HepG2 (cell line): Measurements from ENCODE around the gene MEF2D. TPM values are rescaled to one million over a fixed set of nuclear protein-coding genes. Genes with fewer than 3 reads are reported as not detected.

ENCODE experiments used
- CENPX ChIP-seq: sonication (generic); formaldehyde crosslinking; IDR thresholded peaks from 2 replicates; pipeline ENCODE4 v1.9.0; 2021; ENCODE audit warnings: mild to moderate bottlenecking, missing genetic modification reagents, moderate library complexity
- DPF2 ChIP-seq: sonication (generic); formaldehyde crosslinking; IDR thresholded peaks from 2 replicates; pipeline ENCODE4 v1.4.0; 2020; ENCODE audit warnings: mild to moderate bottlenecking, low read depth, missing genetic modification reagents, borderline replicate concordance
- NFE2L1 ChIP-seq: sonication (generic); formaldehyde crosslinking; IDR thresholded peaks from 2 replicates; pipeline ENCODE4 v1.4.0; 2020; ENCODE audit warnings: missing genetic modification reagents, mild to moderate bottlenecking, borderline replicate concordance
- ZBTB1 ChIP-seq: sonication (generic); formaldehyde crosslinking; IDR thresholded peaks from 2 replicates; pipeline ENCODE4 v1.4.0; 2020; ENCODE audit warnings: missing genetic modification reagents, borderline replicate concordance
- ZNF143 ChIP-seq: sonication (generic); formaldehyde crosslinking; IDR thresholded peaks from 2 replicates; pipeline ENCODE4 v1.4.0; 2020; ENCODE audit warnings: missing genetic modification reagents
- ZNF746 ChIP-seq: sonication (generic); formaldehyde crosslinking; IDR thresholded peaks from 2 replicates; pipeline ENCODE4 v1.8.0; 2022; ENCODE audit warnings: mild to moderate bottlenecking, missing genetic modification reagents
- ZNF775 ChIP-seq: sonication (generic); formaldehyde crosslinking; IDR thresholded peaks from 2 replicates; pipeline ENCODE4 v1.4.0; 2020; ENCODE audit warnings: missing genetic modification reagents, mild to moderate bottlenecking, moderate library complexity, borderline replicate concordance
- polyA plus RNA-seq, 8 experiments: library from polyadenylated mRNA; depleted of rRNA in 3 of 8; stranded (reverse) in 7 of 8; unstranded in 1 of 8; fragments of >200 nt; fragmentation: Illumina TruSeq in 4 of 8; extraction: Trizol in 4 of 8; gene quantifications; 2 replicates each; pipeline versions ENCODE4 v1.2.1 to v1.2.3, GENCODE V29; 2011 to 2016; ENCODE audit warnings: low read depth in 4 of 8, missing spikeins in 1 of 8, mixed read lengths in 1 of 8; ENCODE audit not compliant: insufficient read depth in 1 of 8
- total RNA-seq, 5 experiments: library from RNA; depleted of rRNA; stranded (reverse); fragments of >200 nt; fragmentation: Illumina TruSeq; extraction: Trizol; gene quantifications; 2 replicates each; pipeline ENCODE4 v1.2.3, GENCODE V29; 2016; ENCODE audit warnings: low read depth in 1 of 5
- TF ChIP-seq, protein P1 (sequence below): sonication (generic); formaldehyde crosslinking; IDR thresholded peaks from 2 replicates; pipeline ENCODE4 v1.8.1; 2023; ENCODE audit warnings: mild to moderate bottlenecking, inconsistent platforms, moderate library complexity, missing genetic modification reagents, borderline replicate concordance
- TF ChIP-seq, protein P2 (sequence below): sonication (generic); formaldehyde crosslinking; IDR thresholded peaks from 2 replicates; pipeline ENCODE4 v1.4.0; 2020; ENCODE audit warnings: mild to moderate bottlenecking, missing genetic modification reagents
- TF ChIP-seq, protein P3 (sequence below): sonication (generic); formaldehyde crosslinking; conservative IDR thresholded peaks from 2 replicates; pipeline ENCODE4 v1.5.0; 2020; ENCODE audit warnings: missing genetic modification reagents
- TF ChIP-seq, protein P4 (sequence below): sonication (generic); formaldehyde crosslinking; conservative IDR thresholded peaks from 2 replicates; pipeline ENCODE4 v1.8.1; 2023; ENCODE audit warnings: missing genetic modification reagents
- TF ChIP-seq, protein P5 (sequence below): sonication (generic); formaldehyde crosslinking; IDR thresholded peaks from 2 replicates; pipeline ENCODE4 v1.5.0; 2020; ENCODE audit warnings: mild to moderate bottlenecking, missing genetic modification reagents, borderline replicate concordance

Gene MEF2D
- total and polyA plus RNA-seq, 2 of the 13 experiments (the other 11 are each of a cell fraction or from before 2014, with no cell fraction given), result 1.6 to 3.9 TPM

DNA sequence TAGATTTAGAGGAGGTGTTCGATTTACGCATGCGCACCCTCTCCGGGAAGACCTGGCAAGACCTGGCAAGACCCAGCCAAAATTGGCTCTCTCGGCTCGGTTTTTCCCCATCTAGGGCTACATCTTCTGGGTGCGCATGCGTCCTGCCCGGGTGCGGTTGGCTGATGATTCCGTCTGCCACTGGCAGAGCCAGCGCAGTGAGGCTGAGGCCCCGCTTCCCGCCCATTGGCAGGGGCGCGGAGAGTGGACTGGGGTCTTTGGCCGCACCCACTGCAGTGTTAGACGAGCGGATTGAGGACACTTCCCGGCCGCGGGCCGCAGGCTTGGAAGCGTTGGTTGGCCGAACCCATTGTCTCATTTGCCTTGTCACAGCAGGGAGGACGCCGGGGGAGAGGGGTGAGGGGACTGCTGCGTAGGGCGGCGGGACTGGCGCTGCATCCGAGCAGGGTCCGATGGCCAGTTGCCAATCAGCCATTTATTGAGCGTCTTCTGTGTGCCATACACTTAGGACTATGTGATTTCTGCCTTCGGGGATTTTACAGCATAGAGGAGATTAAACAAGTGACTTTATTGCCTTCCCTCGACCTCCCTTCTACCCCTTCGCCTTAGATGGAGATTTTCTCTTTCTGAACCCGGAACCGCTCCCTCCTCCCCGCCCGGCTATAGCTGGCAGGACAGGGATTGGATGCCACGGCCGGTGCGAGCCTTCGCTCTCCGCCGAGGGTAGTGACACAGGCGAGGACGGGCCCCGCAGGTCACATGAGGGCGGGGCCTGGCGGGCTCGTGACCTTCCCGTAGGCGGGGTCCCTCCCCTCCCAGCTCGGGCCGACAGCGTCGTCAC is 43.7 kb downstream of the MEF2D start (continued):
- TF ChIP-seq DPF2 (CRISPR knock-in tag), result 0 out of 2 replicates have a peak, but pooled peaks have one; percentile 45
- TF ChIP-seq ZNF746 (CRISPR knock-in tag), result no peak; the same call in 1 of the 2 replicates
- TF ChIP-seq, protein P1, sequence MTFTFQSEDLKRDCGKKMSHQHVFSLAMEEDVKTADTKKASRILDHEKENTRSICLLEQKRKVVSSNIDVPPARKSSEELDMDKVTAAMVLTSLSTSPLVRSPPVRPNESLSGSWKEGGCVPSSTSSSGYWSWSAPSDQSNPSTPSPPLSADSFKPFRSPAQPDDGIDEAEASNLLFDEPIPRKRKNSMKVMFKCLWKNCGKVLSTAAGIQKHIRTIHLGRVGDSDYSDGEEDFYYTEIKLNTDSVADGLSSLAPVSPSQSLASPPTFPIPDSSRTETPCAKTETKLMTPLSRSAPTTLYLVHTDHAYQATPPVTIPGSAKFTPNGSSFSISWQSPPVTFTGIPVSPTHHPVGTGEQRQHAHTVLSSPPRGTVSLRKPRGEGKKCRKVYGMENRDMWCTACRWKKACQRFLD (CRISPR knock-in tag), result peak; percentile 70; the same call in 1 of the 2 replicates
- TF ChIP-seq, protein P2, sequence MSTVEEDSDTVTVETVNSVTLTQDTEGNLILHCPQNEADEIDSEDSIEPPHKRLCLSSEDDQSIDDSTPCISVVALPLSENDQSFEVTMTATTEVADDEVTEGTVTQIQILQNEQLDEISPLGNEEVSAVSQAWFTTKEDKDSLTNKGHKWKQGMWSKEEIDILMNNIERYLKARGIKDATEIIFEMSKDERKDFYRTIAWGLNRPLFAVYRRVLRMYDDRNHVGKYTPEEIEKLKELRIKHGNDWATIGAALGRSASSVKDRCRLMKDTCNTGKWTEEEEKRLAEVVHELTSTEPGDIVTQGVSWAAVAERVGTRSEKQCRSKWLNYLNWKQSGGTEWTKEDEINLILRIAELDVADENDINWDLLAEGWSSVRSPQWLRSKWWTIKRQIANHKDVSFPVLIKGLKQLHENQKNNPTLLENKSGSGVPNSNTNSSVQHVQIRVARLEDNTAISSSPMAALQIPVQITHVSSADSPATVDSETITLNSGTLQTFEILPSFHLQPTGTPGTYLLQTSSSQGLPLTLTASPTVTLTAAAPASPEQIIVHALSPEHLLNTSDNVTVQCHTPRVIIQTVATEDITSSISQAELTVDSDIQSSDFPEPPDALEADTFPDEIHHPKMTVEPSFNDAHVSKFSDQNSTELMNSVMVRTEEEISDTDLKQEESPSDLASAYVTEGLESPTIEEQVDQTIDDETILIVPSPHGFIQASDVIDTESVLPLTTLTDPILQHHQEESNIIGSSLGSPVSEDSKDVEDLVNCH, result no peak
- TF ChIP-seq CENPX (CRISPR knock-in tag), result no peak
- no peak for TF ChIP-seq ZNF143 (CRISPR knock-in tag)
- TF ChIP-seq NFE2L1 (CRISPR knock-in tag), result no peak
- TF ChIP-seq, protein P3, sequence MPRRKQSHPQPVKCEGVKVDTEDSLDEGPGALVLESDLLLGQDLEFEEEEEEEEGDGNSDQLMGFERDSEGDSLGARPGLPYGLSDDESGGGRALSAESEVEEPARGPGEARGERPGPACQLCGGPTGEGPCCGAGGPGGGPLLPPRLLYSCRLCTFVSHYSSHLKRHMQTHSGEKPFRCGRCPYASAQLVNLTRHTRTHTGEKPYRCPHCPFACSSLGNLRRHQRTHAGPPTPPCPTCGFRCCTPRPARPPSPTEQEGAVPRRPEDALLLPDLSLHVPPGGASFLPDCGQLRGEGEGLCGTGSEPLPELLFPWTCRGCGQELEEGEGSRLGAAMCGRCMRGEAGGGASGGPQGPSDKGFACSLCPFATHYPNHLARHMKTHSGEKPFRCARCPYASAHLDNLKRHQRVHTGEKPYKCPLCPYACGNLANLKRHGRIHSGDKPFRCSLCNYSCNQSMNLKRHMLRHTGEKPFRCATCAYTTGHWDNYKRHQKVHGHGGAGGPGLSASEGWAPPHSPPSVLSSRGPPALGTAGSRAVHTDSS, result no peak
- TF ChIP-seq, protein P4, sequence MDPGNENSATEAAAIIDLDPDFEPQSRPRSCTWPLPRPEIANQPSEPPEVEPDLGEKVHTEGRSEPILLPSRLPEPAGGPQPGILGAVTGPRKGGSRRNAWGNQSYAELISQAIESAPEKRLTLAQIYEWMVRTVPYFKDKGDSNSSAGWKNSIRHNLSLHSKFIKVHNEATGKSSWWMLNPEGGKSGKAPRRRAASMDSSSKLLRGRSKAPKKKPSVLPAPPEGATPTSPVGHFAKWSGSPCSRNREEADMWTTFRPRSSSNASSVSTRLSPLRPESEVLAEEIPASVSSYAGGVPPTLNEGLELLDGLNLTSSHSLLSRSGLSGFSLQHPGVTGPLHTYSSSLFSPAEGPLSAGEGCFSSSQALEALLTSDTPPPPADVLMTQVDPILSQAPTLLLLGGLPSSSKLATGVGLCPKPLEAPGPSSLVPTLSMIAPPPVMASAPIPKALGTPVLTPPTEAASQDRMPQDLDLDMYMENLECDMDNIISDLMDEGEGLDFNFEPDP (CRISPR knock-in tag), result 0 out of 2 replicates have a peak, but pooled peaks have one; percentile 60
- TF ChIP-seq ZNF775, result 0 out of 2 replicates have a peak, but pooled peaks have one; percentile 54
- TF ChIP-seq, protein P5, sequence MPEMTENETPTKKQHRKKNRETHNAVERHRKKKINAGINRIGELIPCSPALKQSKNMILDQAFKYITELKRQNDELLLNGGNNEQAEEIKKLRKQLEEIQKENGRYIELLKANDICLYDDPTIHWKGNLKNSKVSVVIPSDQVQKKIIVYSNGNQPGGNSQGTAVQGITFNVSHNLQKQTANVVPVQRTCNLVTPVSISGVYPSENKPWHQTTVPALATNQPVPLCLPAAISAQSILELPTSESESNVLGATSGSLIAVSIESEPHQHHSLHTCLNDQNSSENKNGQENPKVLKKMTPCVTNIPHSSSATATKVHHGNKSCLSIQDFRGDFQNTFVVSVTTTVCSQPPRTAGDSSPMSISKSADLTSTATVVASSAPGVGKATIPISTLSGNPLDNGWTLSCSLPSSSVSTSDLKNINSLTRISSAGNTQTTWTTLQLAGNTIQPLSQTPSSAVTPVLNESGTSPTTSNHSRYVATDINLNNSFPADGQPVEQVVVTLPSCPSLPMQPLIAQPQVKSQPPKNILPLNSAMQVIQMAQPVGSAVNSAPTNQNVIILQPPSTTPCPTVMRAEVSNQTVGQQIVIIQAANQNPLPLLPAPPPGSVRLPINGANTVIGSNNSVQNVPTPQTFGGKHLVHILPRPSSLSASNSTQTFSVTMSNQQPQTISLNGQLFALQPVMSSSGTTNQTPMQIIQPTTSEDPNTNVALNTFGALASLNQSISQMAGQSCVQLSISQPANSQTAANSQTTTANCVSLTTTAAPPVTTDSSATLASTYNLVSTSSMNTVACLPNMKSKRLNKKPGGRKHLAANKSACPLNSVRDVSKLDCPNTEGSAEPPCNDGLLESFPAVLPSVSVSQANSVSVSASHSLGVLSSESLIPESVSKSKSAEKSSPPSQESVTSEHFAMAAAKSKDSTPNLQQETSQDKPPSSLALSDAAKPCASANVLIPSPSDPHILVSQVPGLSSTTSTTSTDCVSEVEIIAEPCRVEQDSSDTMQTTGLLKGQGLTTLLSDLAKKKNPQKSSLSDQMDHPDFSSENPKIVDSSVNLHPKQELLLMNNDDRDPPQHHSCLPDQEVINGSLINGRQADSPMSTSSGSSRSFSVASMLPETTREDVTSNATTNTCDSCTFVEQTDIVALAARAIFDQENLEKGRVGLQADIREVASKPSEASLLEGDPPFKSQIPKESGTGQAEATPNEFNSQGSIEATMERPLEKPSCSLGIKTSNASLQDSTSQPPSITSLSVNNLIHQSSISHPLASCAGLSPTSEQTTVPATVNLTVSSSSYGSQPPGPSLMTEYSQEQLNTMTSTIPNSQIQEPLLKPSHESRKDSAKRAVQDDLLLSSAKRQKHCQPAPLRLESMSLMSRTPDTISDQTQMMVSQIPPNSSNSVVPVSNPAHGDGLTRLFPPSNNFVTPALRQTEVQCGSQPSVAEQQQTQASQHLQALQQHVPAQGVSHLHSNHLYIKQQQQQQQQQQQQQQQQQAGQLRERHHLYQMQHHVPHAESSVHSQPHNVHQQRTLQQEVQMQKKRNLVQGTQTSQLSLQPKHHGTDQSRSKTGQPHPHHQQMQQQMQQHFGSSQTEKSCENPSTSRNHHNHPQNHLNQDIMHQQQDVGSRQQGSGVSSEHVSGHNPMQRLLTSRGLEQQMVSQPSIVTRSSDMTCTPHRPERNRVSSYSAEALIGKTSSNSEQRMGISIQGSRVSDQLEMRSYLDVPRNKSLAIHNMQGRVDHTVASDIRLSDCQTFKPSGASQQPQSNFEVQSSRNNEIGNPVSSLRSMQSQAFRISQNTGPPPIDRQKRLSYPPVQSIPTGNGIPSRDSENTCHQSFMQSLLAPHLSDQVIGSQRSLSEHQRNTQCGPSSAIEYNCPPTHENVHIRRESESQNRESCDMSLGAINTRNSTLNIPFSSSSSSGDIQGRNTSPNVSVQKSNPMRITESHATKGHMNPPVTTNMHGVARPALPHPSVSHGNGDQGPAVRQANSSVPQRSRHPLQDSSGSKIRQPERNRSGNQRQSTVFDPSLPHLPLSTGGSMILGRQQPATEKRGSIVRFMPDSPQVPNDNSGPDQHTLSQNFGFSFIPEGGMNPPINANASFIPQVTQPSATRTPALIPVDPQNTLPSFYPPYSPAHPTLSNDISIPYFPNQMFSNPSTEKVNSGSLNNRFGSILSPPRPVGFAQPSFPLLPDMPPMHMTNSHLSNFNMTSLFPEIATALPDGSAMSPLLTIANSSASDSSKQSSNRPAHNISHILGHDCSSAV, result no peak; the same call in 1 of the 2 replicates
- no peak for TF ChIP-seq ZBTB1 (CRISPR knock-in tag)
